Measurements from ENCODE around the gene HDAC9. TPM values are rescaled to one million over a fixed set of nuclear protein-coding genes. Genes with fewer than 3 reads are reported as not detected.

HDAC9 gene
- total RNA-seq, 1 experiment from 2014 or later = 17.1 TPM

DNA sequence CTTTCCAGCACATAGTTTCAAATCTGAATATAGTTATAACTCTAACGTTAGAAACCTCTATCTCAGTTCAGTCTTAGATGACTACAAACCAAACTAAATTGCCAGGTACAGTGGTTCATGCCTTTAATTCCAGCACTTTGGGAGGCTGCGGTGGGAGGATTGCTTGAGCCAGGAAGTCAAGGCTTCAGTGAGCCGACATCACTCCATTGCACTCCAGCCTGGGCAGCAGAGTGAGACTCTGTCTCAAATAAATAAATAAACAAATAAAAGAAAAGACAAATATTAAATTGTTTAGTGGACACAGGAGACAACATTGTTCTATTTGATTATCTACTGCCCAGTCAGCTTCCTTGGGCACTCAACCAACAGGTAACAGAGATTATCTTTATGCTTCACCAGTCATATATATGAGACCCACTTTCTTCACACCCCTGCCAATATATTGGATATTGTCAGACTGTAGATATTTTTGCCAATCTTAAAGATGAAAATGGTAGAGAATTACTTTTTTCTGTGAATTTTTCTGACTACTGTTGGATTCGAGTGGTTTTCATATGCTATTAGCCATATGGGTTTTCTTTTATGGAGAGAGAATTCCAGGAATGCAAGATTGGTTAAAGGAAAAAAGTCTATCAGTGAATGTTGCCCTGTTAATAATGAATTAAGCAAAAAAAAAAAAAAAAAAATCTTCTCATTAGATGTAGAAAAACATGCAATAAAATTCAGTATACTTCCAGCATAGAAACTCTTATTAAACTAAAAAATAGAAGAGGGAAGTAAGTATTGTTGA lies 16.0 kb downstream of the HDAC9 start:
- intact Hi-C loops (cut with micrococcal nuclease; ENCODE audit: unreplicated experiment) = loop anchor here (5.0 kb wide), 1 partner anchor 41 kb away; no protein-coding TSS in a partner anchor
- ATAC-seq = peak; percentile 62
- Histone ChIP-seq H3K9me3 (ENCODE audit: control insufficient read depth, insufficient read depth, low read depth, low read length) (no peaks in the 10 kb centered on the region; the same call in 1 of the 2 replicates), H3K4me3 (ENCODE audit: low read depth in 2 of 2, low read length in 2 of 2) (peak overlapping the region; percentile 27 to 34; a peak in 3 of 4 replicates), H3K27me3 (ENCODE audit: control insufficient read depth, insufficient read depth, low read length) (no peaks in the 10 kb centered on the region), H3K4me1 (ENCODE audit: control insufficient read depth, insufficient read depth, low read length) (peaks cover 40% of the 10 kb centered on the region), H3K27ac (ENCODE audit: low read length) (peak overlapping the region; percentile 96), H3K36me3 (ENCODE audit: control insufficient read depth, insufficient read depth, low read length) (no peaks in the 10 kb centered on the region)
- in situ Hi-C loops (cut with HindIII; ENCODE audit: low pct_unique_long_range_greater_than_20kb, low sequenced_read_pairs) = no loop called here
- TF ChIP-seq, protein P1, sequence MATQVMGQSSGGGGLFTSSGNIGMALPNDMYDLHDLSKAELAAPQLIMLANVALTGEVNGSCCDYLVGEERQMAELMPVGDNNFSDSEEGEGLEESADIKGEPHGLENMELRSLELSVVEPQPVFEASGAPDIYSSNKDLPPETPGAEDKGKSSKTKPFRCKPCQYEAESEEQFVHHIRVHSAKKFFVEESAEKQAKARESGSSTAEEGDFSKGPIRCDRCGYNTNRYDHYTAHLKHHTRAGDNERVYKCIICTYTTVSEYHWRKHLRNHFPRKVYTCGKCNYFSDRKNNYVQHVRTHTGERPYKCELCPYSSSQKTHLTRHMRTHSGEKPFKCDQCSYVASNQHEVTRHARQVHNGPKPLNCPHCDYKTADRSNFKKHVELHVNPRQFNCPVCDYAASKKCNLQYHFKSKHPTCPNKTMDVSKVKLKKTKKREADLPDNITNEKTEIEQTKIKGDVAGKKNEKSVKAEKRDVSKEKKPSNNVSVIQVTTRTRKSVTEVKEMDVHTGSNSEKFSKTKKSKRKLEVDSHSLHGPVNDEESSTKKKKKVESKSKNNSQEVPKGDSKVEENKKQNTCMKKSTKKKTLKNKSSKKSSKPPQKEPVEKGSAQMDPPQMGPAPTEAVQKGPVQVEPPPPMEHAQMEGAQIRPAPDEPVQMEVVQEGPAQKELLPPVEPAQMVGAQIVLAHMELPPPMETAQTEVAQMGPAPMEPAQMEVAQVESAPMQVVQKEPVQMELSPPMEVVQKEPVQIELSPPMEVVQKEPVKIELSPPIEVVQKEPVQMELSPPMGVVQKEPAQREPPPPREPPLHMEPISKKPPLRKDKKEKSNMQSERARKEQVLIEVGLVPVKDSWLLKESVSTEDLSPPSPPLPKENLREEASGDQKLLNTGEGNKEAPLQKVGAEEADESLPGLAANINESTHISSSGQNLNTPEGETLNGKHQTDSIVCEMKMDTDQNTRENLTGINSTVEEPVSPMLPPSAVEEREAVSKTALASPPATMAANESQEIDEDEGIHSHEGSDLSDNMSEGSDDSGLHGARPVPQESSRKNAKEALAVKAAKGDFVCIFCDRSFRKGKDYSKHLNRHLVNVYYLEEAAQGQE (IDR thresholded peaks at IDR 0.05; ENCODE audit: insufficient read depth in 1 of 2, low read depth in 2 of 2, low read length in 1 of 2) = no peak
- peak; percentile 44; the same call in 1 of the 2 replicates for TF ChIP-seq POLR2AphosphoS5 (IDR thresholded peaks at IDR 0.05; ENCODE audit: low read depth, low read length)
- TF ChIP-seq CTCF (IDR thresholded peaks at IDR 0.05) = no peak
- BruUV-seq (replicated peaks) = no TSS peak
- POLR2A ChIA-PET = interaction anchor here (0.7 kb wide), 1 partner anchor 893 kb away, joined by 3 read pairs; no protein-coding TSS in a partner anchor
- CTCF ChIA-PET = no interaction called here
- DNase-seq (ENCODE audit: low read depth, low spot score) = no peak

- H3K9me3 ChIP-seq (ENCODE audit: control insufficient read depth, insufficient read depth, low read depth, low read length) = no peaks in the 10 kb centered on the region
- no peaks in the 10 kb centered on the region for H3K36me3 ChIP-seq (ENCODE audit: control insufficient read depth, insufficient read depth, low read length)
- CTCF ChIA-PET = interaction anchor here (0.5 kb wide), 1 partner anchor 157 kb away, joined by 3 read pairs; no protein-coding TSS in a partner anchor
- peak overlapping the region; percentile 62 for H3K27ac ChIP-seq (ENCODE audit: low read length)
- no TSS peak for BruUV-seq (replicated peaks)
- DNase-seq (ENCODE audit: low read depth, low spot score) (no peak), ATAC-seq (no peak)
- TF ChIP-seq SIN3A (IDR thresholded peaks at IDR 0.05; ENCODE audit: borderline replicate concordance, insufficient read depth, low read depth, low read length) (no peak), TCF7L2 (IDR thresholded peaks at IDR 0.05; ENCODE audit: low read depth, low read length) (peak; percentile 79), POLR2AphosphoS5 (IDR thresholded peaks at IDR 0.05; ENCODE audit: low read depth, low read length) (no peak)
- no peak overlapping the region for H3K4me3 ChIP-seq (ENCODE audit: low read depth in 2 of 2, low read length in 2 of 2)
- H3K27me3 ChIP-seq (ENCODE audit: control insufficient read depth, insufficient read depth, low read length) = no peaks in the 10 kb centered on the region
- in situ Hi-C loops (cut with HindIII; ENCODE audit: low pct_unique_long_range_greater_than_20kb, low sequenced_read_pairs) (no loop called here), intact Hi-C loops (cut with micrococcal nuclease; ENCODE audit: unreplicated experiment) (loop anchor here (5.0 kb wide), 1 partner anchor 39 kb away; no protein-coding TSS in a partner anchor)
- POLR2A ChIA-PET = no interaction called here
- H3K4me1 ChIP-seq (ENCODE audit: control insufficient read depth, insufficient read depth, low read length) = peaks cover 43% of the 10 kb centered on the region
Measured at GRCh38 chr7:18513343-18513742, 17.8 kb downstream of the HDAC9 start.

- intact Hi-C loops (cut with micrococcal nuclease; ENCODE audit: unreplicated experiment) (no loop called here), in situ Hi-C loops (cut with HindIII; ENCODE audit: low pct_unique_long_range_greater_than_20kb, low sequenced_read_pairs) (no loop called here)
- Histone ChIP-seq H3K36me3 (ENCODE audit: control insufficient read depth, insufficient read depth, low read length) (no peaks in the 10 kb centered on the region), H3K27ac (ENCODE audit: low read length) (peak overlapping the region; percentile 44; the same call in 1 of the 2 replicates), H3K9me3 (ENCODE audit: control insufficient read depth, insufficient read depth, low read depth, low read length) (no peaks in the 10 kb centered on the region), H3K4me1 (ENCODE audit: control insufficient read depth, insufficient read depth, low read length) (peaks cover 26% of the 10 kb centered on the region; the same call in 1 of the 2 replicates), H3K4me3 (ENCODE audit: low read depth in 2 of 2, low read length in 2 of 2) (no peak overlapping the region), H3K27me3 (ENCODE audit: control insufficient read depth, insufficient read depth, low read length) (no peaks in the 10 kb centered on the region)
- no peak for ATAC-seq
- BruUV-seq (replicated peaks) = no TSS peak
- ChIA-PET CTCF (interaction anchor here (1.2 kb wide), 1 partner anchor 56 kb away, joined by 3 read pairs; no protein-coding TSS in a partner anchor), POLR2A (no interaction called here)
- TF ChIP-seq SIN3A (IDR thresholded peaks at IDR 0.05; ENCODE audit: borderline replicate concordance, insufficient read depth, low read depth, low read length) (no peak), TCF7L2 (IDR thresholded peaks at IDR 0.05; ENCODE audit: low read depth, low read length) (no peak), POLR2AphosphoS5 (IDR thresholded peaks at IDR 0.05; ENCODE audit: low read depth, low read length) (no peak), CTCF (IDR thresholded peaks at IDR 0.05) (no peak)
- TF ChIP-seq, protein P1 (IDR thresholded peaks at IDR 0.05; ENCODE audit: insufficient read depth in 1 of 2, low read depth in 2 of 2, low read length in 1 of 2) = no peak
- no peak for DNase-seq (ENCODE audit: low read depth, low spot score)
Measured at GRCh38 chr7:18515067-18515466, 19.5 kb downstream of the HDAC9 start.
